ENCODE measurements around the gene DNAJB13. TPM values are rescaled to one million over a fixed set of nuclear protein-coding genes. Genes with fewer than 3 reads are reported as not detected.

The DNAJB13 gene
- total and polyA plus RNA-seq, 2 donors (not counting 1 experiment from before 2014, with no cell fraction given) = 0.15 to 0.27 TPM

DNA sequence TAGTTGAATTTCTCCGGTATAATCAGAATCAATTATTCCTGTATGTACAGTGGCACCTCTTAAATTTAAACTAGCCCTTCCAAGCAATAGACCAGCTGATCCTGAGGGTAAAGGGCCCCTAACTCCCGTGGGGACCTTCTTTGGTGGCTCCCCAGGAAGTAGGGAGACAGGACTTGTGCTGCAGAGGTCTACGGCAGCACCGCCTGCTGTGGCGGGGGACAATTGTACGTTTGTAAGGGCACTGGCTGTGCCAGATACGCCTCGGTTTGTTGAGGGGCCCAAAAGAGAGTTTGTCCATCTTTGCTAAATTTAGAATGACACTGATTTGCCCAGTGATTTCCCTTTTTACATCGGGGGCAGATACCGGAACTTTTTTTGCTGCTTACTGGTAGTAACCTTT, 5.9 kb upstream of the DNAJB13 start:
- Mint-ChIP-seq H3K27ac (no peak overlapping the region), H3K4me3 (no peak overlapping the region), H3K4me1 (no peaks in the 10 kb centered on the region), H3K27me3 (no peaks in the 10 kb centered on the region), H3K9me3 (ENCODE audit: insufficient read depth) (no peaks in the 10 kb centered on the region)
- TF ChIP-seq CTCF (IDR thresholded peaks at IDR 0.05) (no peak), EZH2 (IDR thresholded peaks at IDR 0.05; ENCODE audit: borderline replicate concordance, insufficient read depth, low read depth, low read length, poor library complexity, severe bottlenecking) (no peak)
- no peaks in the 10 kb centered on the region for H3K9me3 ChIP-seq (ENCODE audit: control extremely low read depth in 1 of 3, control insufficient read depth in 2 of 3, insufficient read depth in 1 of 3, low read length in 2 of 3)
- H3K4me3 ChIP-seq (ENCODE audit: control extremely low read depth in 1 of 5, extremely low read depth in 1 of 5, insufficient read depth in 1 of 5, low read depth in 2 of 5, low read length in 4 of 5) = no peak overlapping the region
- ChIA-PET POLR2A (no interaction called here), CTCF (no interaction called here)
- no peak for DNase-seq
- H3K27ac ChIP-seq (ENCODE audit: low read length in 2 of 2) = no peak overlapping the region
- no peak for ATAC-seq (ENCODE audit: low read depth)
- H4K20me1 ChIP-seq (ENCODE audit: control insufficient read depth, insufficient read depth, low read length, poor library complexity, severe bottlenecking) = no peaks in the 10 kb centered on the region
- H2AFZ ChIP-seq (ENCODE audit: insufficient read depth, low read depth, low read length, poor library complexity, severe bottlenecking) = no peak overlapping the region
- intact Hi-C loops (cut with micrococcal nuclease) = no loop called here
- H3K27me3 ChIP-seq (replicated peaks in 1 of 4; ENCODE audit: control extremely low read depth in 1 of 4, control insufficient read depth in 3 of 4, insufficient read depth in 4 of 4, low read length in 3 of 4) = no peaks in the 10 kb centered on the region
- H3K79me2 ChIP-seq (ENCODE audit: control insufficient read depth, insufficient read depth, low read length) = no peaks in the 10 kb centered on the region
- H3K4me2 ChIP-seq (replicated peaks; ENCODE audit: low read depth, low read length, poor library complexity, severe bottlenecking) = no peak overlapping the region
- no peaks in the 10 kb centered on the region for H3K4me1 ChIP-seq (ENCODE audit: control insufficient read depth in 2 of 2, insufficient read depth in 2 of 2, low read length in 2 of 2)
- 89% methylated on average over 5 of the region's 10 CpGs for WGBS (ENCODE audit: insufficient coverage)
- H3K36me3 ChIP-seq (replicated peaks in 1 of 2; ENCODE audit: control extremely low read depth in 1 of 2, control insufficient read depth in 1 of 2, extremely low read depth in 1 of 2, insufficient read depth in 2 of 2, low read length in 1 of 2) = no peaks in the 10 kb centered on the region
- H3K9ac ChIP-seq (ENCODE audit: low read length) = no peak overlapping the region

- no peak overlapping the region for H3K27ac ChIP-seq (ENCODE audit: low read length in 2 of 2)
- DNase-seq = no peak
- Mint-ChIP-seq H3K4me3 (no peak overlapping the region), H3K4me1 (no peaks in the 10 kb centered on the region), H3K27ac (no peak overlapping the region), H3K27me3 (no peaks in the 10 kb centered on the region), H3K9me3 (ENCODE audit: insufficient read depth) (no peaks in the 10 kb centered on the region)
- ChIA-PET CTCF (interaction anchor here (1.5 kb wide), 1 partner anchor 18 kb away, joined by 4 read pairs; no protein-coding TSS in a partner anchor), POLR2A (no interaction called here)
- 100% methylated on average over 1 of the region's 4 CpGs for WGBS (ENCODE audit: insufficient coverage)
- TF ChIP-seq CTCF (IDR thresholded peaks at IDR 0.05) (no peak), EZH2 (IDR thresholded peaks at IDR 0.05; ENCODE audit: borderline replicate concordance, insufficient read depth, low read depth, low read length, poor library complexity, severe bottlenecking) (no peak)
- H3K4me2 ChIP-seq (replicated peaks; ENCODE audit: low read depth, low read length, poor library complexity, severe bottlenecking) = no peak overlapping the region
- H3K9me3 ChIP-seq (ENCODE audit: control extremely low read depth in 1 of 3, control insufficient read depth in 2 of 3, insufficient read depth in 1 of 3, low read length in 2 of 3) = no peaks in the 10 kb centered on the region
- H3K9ac ChIP-seq (ENCODE audit: low read length) = no peak overlapping the region
- no peaks in the 10 kb centered on the region for H3K4me1 ChIP-seq (ENCODE audit: control insufficient read depth in 2 of 2, insufficient read depth in 2 of 2, low read length in 2 of 2)
- ATAC-seq (ENCODE audit: low read depth) = no peak
- H2AFZ ChIP-seq (ENCODE audit: insufficient read depth, low read depth, low read length, poor library complexity, severe bottlenecking) = no peak overlapping the region
- H3K27me3 ChIP-seq (replicated peaks in 1 of 4; ENCODE audit: control extremely low read depth in 1 of 4, control insufficient read depth in 3 of 4, insufficient read depth in 4 of 4, low read length in 3 of 4) = no peaks in the 10 kb centered on the region
- H3K79me2 ChIP-seq (ENCODE audit: control insufficient read depth, insufficient read depth, low read length) = no peaks in the 10 kb centered on the region
- no peaks in the 10 kb centered on the region for H4K20me1 ChIP-seq (ENCODE audit: control insufficient read depth, insufficient read depth, low read length, poor library complexity, severe bottlenecking)
- no peaks in the 10 kb centered on the region for H3K36me3 ChIP-seq (replicated peaks in 1 of 2; ENCODE audit: control extremely low read depth in 1 of 2, control insufficient read depth in 1 of 2, extremely low read depth in 1 of 2, insufficient read depth in 2 of 2, low read length in 1 of 2)
- intact Hi-C loops (cut with micrococcal nuclease) = no loop called here
- H3K4me3 ChIP-seq (ENCODE audit: control extremely low read depth in 1 of 5, extremely low read depth in 1 of 5, insufficient read depth in 1 of 5, low read depth in 2 of 5, low read length in 4 of 5) = no peak overlapping the region
Measured at GRCh38 chr11:73945396-73945795, 5.4 kb upstream of the DNAJB13 start.
